T follicular helper cell (primary cell): ENCODE results near the gene SPTLC1.
"Not testable (repeated sequence)": the region's sequence is repeated elsewhere in the genome, so short reads cannot be mapped to it uniquely, and the experiment has no call there.

Experiments
- DNase-seq: peaks from one replicate; pipeline ENCODE4 v3.0.0-alpha.2; 2020; ENCODE audit warnings: low read depth

The SPTLC1 gene

DNA sequence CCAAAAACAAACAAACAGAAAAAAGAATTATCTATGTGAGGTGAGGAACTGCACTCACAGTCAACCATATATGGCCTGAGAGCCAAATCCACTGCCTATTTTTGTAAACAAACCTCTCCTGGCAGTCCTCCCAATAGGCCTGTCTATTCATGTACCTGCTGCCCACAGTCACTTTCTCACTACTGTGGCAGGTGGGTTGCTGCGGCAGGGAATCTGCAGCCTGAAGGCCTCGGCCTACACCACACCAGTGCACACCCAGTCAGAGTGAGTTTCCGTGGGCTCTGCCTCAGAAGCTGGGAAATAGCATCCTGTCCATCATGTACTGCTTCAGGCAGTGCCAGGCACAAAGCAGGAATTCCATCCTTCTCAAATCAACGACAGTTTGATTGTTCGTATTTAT lies 82.3 kb downstream of the SPTLC1 start:
- DNase-seq, result no peak

DNA sequence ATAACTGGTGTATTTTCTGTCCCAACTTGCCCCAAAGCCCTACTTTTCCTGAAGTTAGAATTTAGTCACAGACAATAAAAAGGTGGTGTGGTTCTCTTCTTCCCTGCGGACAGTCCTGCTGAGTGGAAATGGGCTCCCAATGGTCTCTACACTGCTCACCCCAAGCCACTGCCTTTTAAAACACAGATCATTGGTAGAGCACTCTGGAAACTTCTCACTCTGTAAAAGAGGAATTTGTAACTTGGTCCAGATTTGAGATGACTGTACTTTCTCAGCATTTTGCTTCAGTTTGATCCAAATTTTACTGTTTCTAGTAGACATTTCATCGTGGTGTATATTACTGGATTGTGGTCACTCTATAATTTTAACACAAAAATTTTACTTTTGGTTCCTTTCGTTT lies 84.8 kb downstream of the SPTLC1 start:
- no peak for DNase-seq

DNA sequence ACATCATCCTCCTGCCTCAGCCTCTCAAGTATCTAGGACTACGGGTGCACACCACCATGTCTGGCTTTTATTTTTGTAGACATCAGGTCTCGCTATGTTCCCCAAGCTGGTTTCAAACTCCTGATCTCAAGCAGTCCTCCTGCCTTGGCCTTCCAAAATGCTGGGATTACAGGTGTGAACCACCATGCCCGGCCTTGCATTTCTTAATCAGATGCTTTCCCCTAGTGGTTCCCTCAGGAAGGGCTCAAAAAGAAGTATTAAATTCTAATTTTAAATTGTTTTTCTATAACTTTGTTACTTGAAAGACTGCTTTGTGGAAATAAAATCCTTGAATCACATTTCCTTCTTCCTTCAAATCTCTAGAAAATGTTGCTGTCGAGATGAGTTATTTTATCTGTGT lies 85.7 kb downstream of the SPTLC1 start:
- no peak for DNase-seq

DNA sequence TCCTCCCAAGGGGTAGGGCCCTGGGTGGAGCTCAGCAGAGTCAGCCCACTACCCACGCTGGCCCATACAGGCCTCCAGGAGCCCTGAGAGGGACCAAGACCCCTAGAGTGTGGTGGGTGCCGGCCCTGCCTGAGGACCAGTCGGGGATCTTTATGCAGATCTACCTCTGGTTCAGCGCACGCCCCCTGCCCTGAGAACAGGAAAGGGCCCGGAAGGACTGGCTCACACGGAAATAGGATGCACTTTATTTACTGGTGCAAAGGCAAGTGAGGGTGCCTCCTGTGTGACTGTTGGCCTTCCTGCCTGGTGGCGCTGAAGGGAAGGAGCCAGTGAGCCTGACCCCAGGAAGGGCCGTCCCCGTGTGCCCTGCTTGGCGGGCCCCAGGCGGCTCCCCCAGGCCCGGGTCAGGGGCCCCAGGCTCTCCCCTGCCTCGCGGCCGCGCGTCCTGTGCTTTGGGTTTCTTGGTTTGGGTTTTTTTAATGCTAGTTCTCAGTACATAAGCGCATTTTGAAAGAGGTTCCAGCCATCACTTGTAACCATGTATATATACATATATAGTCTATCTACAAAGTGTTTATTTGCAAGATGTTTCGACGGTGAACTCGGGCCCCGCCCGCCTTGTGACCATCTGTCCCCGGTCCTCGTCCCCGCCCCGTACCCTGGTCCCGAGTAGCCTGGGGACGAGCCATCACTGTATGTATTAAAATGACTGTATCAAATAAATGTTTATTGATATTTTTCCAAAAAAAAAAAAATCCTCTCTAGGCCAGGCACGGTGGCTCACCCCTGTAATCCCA lies 88.8 kb downstream of the SPTLC1 start:
- no peak for DNase-seq

DNA sequence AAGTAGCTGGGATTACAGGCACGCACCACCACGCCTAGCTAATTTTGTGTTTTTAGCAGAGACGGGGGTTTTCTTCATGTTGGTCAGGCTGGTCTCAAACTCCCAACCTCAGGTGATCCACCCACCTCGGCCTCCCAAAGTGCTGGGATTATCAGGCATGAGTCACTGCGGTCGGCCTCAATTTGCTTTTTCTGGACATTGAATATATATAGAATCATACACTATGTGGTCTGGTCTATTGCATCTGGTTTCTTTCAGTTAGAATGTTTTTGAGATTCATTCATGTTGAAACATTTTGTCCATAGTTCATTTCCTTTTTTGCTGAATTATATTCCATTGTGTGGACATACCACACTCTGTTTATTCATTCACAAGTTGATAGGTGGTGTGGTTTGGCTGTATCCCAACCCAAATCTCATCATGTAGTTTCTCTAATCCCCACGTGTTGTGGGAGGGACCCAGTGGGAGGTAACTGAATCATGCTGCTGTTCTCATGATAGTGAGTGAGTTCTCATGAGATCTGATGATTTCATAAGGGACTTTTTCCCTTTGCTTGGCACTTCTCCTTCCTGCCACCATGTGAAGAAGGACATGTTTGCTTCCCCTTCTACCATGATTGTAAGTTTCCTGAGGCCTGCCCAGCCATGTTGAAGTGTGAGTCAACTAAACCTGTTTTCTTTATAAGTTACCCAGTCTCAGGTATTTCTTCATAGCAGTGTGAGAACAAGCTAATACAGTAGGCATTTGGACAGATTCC lies 93.2 kb downstream of the SPTLC1 start:
- not testable (repeated sequence) for DNase-seq

DNA sequence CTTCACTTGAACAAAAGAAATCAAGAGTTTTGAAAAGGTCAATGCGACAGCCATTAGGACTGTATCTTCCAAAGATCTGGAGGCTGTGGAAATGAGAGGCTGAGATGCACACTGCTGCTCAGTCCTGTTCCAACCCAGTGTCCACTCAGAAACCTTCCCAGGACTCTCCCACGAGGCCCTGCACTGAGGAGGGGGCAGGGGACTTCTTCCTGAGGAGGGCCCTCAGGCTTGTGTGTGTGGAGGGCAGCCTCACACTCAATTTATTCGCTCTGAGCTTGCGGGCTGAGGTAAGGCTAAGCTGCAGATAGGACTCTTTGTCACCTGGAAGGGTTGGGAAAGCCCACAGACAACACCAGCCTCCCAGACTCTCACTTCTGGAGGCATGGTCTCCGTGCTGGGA lies 95.6 kb downstream of the SPTLC1 start:
- no peak for DNase-seq

DNA sequence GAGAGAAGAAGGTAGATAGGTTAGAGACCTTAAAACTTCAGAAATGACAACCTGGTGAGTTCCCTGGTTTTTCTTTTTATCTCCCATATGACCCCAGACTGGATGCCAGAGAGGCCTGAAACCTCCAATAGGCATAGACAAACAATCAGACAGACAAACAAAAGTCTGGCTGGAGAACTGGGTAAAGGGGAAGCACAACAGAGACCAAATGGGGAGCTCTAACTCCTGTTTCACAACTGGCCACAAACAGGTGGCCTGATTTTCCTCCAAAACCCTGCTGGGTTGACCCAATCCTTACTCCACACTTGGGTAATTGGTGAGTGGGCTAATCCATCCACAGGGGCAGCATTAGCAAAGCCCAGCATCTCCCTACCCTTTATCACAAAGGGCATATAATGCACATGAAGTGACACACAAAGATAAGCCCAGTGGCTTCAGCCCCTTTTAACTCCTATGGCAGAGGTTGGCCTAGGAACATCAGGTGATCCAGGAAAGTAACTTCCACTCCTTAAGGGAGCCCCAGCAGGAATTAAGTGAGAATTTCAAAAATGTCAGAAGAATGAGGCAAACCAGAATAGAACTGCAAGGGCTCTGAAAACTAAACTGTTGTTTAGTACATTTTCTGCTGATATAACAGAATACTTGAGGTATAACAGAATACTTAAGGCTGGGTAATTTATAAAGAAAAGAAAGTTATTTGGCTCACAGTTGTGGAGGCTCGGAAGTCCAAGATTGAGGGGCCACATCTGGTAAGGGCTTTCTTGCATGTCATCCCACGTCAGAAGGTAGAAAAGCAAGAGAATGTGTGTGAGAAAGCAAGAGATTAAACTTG lies 104.3 kb downstream of the SPTLC1 start:
- no peak for DNase-seq

DNA sequence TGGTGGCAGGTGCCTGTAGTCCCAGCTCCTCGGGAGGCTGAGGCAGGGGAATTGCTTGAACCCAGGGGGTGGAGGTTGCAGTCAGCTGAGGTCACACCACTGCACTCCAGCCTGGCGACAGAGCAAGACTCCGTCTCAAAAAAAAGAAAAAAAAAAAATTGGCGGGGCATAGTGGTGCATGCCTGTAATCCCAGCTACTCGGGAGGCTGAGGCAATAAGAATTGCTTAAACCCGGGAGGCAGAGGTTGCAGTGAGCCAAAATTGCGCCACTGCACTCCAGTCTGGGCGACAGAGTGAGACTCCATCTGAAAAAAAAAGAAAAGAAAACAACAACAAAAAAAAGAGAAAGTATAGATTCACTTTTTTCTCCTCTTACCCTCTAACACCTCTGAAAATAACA lies 105.0 kb downstream of the SPTLC1 start:
- DNase-seq, result not testable (repeated sequence)

DNA sequence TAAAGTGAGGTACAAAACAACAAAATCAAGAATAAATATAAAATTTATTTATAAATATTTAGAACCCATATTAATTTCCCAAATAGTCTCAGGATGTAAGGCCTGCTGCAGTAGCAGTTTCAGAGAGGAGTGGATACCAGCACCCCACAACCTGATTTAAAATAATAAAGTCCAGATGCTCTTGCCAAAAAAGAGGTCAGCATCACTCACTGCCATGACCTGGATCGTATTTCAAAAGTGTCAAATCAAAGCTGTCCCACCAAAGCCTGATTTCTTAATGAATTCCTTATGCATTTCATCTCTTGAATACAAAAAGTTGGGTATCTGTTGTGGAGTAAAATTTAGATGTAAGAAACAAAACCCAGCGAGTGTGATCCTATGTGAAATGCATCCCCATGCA lies 107.2 kb downstream of the SPTLC1 start:
- DNase-seq, result no peak

DNA sequence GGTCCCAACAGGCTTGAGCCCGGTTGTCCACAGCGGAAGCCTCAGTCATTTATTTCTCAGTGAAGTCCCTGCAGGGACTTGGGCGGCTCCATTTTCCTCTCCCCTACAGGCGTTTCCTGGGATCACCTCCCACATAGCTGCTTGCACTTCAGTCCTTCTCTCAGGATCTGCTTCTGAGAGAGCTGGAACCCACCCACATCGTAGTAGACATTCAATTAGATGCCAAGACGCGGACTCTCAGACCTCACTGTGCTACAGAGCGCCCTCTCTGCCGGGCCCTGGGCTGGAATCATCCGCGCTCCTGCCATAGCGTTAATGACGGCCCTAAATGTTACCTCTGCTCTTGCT lies 111.2 kb downstream of the SPTLC1 start:
- DNase-seq, result no peak

DNA sequence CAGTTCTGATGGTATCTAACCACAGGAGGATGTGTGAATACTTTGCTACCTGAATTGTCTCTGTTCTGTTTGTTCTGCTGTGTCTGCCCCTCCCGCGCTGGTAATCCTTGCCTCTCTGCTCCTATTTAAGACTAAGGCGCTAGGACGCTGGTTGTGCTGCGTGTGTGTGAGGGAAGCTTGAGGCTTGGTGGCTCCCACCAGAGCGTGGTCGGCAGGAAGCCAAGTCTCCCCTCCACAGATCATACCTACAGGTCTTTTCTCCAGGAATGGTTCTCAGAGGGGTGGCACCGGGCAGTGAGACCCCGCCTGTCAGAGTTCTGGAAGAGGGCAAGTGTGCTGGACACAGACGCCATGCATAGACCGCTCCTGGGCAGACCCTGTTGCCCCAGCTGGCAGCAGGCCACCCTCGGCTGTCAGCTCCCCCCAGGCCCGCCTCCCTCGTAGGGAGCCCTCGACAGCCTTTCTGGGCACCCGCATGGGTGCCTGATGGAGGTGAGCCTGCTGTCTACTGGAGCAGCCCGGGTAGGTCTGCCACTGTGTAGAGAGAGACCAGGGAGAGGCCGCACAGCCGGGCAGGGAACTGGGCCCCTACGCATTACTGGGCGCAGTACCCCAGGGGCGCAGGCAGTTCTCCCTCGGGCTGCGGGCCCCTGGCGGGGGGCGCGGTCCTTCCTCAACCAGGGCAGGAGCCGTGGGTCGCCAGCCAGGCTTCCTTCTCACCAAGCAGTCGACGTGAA lies 111.7 kb downstream of the SPTLC1 start:
- no peak for DNase-seq

DNA sequence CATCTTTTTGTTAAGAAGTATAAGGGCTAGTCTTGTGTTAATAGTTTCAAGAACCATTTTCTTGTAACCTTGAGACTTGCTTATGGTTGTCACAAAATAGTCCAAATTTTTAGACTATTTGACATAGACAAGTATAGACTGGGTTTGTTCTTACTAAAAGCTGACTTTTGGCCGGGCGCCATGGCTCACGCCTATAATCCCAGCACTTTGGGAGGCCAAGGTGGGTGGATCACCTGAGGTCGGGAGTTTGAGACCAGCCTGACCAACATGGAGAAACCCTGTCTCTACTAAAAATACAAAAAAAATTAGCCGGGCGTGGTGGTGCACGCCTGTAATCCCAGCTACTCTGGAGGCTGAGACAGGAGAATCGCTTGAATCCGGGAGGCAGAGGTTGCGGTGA lies 113.3 kb downstream of the SPTLC1 start:
- DNase-seq, result not testable (repeated sequence)

DNA sequence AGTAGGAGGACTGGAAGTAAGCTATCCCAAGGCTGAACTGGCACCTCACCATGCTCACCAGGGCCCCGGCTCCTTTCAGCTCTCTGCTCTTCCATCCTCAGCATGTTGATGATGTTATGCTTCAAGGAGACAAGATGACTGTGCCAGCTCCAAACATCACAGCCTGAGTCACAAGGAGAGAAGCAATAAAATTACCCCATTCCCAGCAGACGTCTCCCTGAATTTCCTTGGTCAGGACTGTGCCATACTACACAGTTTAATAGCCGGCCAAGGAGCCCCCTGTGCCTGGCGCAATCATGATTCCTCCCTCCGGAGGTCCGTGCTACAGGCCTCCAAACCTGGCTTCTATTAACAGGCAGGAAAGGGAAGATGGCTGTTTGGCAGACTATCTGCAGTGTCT lies 114.0 kb downstream of the SPTLC1 start:
- DNase-seq, result no peak

DNA sequence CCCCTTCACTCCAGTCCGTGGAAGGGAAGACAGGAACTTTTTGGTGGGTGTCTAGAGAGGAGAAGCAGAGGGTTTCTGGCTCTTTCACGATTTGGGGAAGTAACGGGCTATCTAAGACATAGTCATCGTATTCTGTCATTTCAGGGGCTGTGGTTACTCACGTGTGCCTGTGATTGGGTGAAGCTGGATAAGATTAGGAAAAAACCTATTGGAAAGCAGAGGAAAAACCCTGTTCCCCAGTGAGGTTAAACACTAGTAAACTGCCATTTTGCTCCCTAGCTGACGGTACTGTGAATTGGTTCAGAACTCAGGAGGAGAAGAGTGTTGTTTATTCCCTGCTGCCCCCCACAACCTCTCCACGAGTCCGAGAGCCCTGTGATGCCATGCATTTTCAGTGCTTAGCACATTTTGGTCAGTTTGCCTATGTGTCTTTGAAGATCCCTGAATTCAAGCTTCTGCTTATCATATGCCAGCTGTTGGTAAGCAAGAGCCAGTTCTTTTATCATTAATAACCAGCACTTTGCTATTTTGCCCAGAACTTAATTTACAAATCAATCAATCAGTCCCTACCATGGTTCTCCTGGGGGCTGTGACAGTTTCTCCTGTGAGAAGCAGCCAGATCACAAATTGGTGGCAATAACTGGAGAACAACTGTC lies 120.1 kb downstream of the SPTLC1 start:
- no peak for DNase-seq

DNA sequence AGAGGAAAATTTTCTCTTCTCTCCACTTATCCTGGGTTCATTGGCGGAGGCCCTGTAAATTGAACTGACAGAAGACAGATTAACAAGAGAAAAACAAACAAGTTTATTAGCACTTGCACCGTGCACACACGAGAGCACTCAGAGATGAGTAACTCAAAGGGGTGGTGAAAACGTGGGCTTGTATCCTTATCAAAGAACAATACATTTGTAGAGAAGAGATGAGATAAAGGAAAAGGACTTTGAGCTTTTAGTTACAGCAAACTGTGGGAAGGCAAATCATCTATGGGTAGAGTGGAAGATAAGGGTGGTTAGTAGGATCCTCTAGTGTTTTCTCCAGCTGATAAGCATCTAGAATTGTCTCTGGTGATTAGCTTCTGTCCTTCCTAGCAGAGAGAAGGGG lies 120.8 kb downstream of the SPTLC1 start:
- DNase-seq, result no peak

DNA sequence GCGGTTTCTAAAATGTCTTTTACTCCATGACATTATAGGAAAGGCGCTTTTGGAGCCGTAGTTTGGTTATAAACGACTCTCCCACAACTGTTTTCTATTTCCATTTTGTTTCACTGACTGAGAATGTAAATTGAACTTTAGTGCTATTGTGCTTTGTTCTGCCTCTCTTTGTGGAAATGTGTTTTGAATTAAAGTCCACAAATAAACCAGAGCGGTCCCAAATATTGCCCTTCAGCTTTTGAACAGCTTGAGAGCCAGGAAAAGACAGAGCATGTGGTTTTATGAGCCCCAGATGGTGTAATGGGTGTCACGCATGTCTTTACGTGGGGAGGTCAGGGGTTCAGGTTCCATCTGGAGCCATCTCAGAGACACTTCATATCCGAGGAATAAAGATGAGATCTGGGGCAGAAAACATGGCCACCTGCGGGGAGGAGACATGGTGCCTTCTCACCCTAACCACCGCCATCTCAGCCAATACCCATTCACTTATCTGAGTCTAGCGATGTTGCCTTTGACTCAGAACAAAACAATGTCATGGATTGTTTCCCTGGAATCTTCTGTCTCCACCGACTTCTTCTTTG lies 122.7 kb downstream of the SPTLC1 start:
- no peak for DNase-seq

DNA sequence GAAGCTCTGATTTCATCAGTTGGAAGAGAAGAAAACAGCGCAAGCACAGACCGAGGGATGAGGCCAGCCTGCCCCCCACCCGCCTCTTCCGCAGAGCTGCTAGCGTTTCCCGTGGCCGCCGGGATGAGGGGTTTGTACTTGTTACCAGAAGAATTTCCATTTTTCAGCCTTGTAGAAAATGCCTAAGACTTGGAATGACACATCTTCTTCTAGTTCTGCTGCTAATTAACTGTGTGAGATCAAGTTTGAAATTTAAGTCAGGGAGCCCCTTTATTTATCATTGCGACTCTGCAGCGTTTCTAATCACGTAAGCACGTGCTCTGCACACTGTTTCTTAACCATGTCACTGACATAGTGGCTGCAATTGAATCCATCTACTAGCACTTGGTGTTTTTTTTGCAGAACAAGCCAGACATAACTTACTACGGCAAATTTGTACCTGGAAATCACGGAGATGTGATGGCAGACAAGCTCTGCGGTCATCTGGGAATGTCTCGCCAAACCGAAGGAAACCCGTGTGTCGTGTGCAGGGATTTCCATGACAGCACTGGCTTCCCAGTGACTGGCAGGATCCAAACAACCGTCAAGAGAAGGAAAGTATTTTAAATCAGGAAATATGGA lies 123.4 kb downstream of the SPTLC1 start:
- DNase-seq, result no peak

DNA sequence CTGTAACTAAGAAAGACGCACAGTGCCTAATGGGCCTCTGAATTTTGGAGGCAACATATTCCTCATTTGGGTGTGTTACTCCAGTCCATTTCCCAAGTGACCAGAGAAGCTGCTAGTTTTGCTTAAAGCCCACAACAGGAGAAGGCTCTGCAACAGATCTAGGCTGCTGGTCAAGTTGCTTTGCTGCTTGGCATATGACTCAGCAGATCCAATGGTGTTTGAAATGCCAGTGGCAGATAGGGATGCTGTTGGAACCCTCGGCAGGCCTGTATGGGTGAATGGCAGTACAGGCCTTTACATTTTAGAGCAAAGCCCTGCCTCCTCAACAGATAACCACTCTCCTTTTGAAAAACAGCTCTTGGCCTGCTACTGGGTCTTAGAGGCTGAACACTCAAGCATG lies 129.0 kb downstream of the SPTLC1 start:
- no peak for DNase-seq

DNA sequence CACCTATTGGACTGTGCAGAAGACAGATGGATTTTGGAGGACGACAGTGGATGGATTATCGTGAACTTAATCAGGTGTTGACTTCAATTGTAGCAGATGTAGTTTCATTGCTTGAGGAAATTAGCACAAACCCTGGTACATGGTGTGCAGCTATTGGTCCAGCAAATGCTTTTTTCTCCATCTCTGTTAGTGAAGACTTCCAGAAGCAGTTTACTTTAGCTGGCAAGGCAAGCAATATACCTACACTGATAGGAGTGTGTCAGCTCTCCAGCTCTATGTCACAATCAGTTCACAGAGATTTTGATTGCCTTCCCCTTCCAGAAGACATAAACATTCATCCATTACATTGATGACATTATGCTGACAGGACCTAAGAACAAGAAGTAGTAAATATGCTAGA lies 129.5 kb downstream of the SPTLC1 start:
- DNase-seq, result no peak
